ENCODE data around the gene HIGD2B.
"Not testable (repeated sequence)": the region's sequence is repeated elsewhere in the genome, so short reads cannot be mapped to it uniquely, and the experiment has no call there.

The HIGD2B gene

DNA sequence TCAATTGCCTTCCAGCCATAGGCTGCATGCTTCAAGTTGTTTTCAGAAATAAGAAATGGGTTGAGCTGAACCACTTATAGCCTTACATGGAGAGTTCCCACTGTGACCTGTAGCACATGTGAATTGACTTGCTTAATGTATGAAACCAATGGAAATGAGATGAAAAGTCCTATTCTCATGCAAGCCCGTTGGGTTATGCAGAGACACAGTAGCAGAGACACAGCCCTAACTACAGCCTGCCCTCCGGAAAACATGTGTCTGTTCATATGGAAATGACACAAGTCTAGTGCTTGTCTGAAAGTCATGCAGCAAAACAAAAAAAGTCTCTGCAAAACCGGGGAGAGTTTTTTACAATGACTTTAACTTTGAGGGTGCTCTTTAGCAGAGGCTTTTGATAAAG lies 14.5 kb downstream of the HIGD2B start:
- no peak for DNase-seq

DNA sequence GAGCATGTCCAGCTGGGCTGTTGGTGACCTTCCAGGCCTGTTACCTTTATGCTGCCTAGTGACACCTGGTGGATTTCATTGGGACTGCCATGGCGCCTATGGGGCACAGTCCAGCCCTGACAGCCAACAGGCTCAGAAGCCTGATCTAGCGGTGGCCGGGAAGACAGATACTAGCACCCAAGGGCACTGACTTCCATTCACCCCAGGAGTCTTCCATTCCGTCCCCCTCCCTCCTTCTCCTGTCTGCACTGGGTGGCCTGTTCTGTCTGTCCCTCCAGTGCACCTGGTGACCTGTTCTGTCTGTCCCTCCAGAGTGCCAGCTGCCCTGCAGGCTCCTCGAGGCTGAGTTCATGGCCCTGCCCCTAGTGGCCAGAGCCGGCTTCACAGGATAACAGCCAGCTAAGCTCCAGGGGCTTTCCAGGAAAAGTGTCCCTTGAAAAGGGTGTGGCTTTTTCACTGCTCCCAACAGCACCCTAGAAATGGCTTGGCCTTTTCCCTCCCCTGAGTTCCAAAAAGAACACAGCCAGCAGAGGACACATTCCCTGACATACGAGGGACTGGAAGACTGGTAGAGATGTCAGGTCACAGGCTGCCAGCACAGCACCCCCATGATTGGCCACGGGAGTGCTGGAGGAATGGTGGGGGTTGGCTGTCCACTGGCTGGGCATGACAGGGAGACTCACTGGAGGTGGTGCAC lies 15.2 kb downstream of the HIGD2B start:
- DNase-seq: not testable (repeated sequence)

DNA sequence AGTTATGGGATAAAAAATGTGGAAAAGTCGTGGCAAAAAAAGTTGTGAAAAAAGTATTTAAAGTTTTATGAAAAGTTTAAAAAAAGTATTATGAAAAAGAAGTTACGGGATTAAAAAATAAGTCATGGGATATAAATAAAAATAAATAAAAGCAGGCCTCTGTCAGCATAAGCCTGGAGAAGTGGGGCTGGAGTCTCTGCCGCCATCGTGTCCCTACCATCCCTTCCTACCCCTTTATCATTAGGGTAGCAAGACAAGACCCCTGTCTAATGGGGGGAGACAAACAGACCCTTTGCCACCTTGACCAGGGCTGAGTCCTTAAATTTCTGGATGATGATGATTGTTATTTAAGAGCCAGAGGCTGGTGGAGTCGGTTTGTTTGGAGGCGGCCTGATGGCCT lies 16.2 kb downstream of the HIGD2B start:
- DNase-seq: not testable (repeated sequence)

DNA sequence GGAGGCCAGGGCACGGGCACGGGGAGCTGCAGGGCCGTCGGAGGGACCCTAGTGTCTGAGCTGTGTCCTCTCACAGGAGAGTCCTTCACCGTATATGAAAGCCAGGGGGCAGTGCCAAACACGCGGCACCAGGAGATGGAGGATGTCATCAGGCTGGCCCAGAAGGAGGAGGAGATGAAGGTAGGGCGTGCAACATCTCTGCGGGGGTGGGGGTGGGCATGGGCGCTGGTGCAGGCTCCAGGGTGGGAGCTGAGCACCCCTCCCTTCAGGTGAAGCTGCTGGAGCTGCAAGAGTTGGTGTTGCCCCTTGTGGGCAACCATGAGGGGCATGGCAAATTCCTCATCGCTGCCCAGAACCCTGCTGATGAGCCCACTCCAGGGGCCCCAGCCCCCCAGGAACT lies 20.3 kb downstream of the HIGD2B start:
- DNase-seq: not testable (repeated sequence)

DNA sequence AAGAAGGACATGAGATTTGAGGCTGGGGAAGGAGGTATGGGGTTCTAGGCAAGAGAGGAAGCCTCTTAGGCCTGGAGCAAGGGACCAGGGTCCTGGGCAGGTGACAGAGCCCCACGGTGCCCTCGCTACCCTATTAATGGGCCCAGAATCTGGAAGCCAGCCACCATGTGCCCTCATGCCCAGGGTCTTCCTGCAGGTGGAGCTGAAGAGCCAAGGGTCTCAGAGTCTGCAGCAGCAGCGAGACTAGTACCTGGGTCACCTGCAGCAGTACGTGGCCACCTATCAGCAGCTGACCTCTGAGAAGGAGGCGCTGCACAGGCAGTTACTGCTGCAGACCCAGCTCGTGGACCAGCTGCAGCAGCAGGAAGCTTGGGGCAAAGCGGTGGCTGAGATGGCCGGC lies 22.1 kb downstream of the HIGD2B start:
- not testable (repeated sequence) for DNase-seq

DNA sequence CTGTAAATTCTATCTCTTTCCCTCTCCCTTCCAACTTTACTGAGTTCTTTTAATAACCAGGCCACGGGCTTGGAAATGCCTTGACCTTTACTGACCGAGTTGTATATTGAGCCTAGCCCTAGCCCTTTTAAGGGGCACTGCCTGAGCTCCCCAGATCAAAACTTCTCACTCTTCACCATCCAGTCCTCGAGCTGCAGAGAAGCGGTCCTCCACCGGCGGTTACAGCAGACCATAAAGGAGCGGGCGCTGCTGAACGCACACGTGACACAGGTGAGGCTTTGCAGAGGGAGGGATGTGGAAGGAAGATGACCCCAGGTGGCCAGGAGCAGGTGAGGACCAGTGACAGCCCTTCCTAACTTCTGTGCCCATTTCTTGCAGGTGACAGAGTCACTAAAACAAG lies 24.9 kb downstream of the HIGD2B start:
- not testable (repeated sequence) for DNase-seq

DNA sequence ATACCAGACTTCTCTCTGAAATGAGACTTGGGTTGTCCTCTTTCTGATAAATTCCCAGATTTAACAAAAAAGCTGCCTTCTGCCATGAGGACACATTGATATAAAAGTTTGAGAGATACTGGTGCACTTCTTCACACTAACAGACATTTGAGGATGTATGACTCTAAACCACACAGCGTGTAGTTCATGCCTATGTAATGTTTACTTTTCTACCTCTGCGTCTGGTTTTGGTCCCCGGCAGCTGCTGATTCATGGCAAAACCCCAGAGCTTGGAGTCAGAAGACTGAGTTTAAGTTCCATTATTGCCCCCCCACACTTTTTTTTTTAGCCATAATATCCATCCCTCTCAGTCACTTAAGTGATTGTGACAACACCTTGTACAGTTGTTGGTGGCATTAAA lies 30.0 kb downstream of the HIGD2B start:
- DNase-seq: not testable (repeated sequence)

DNA sequence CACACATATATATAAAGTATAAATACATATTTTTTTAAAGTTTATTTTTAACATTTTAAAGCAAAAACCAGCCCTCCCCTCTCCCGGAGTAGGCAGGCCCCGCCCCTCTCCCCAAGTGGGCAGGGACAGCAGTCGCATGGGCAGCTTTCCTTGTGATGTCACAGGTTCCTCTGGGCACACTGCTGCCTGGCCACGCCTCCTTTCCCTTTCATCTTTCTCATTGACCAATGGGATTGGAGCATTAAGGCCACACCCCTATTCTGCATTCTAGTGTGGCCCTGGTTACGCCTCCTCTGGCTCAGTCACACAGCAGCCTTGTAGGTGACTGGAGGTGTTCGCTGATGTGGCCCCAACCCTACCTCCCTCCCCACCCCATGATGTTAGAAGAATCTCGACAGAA lies 31.6 kb downstream of the HIGD2B start, which contains the start of gene GOLGA6B:
Gene GOLGA6B (plus strand): TSS at position 301 of the 400 bp plus-strand sequence. CDS start 41 bp downstream, at position 342.
- not testable (repeated sequence) for DNase-seq

DNA sequence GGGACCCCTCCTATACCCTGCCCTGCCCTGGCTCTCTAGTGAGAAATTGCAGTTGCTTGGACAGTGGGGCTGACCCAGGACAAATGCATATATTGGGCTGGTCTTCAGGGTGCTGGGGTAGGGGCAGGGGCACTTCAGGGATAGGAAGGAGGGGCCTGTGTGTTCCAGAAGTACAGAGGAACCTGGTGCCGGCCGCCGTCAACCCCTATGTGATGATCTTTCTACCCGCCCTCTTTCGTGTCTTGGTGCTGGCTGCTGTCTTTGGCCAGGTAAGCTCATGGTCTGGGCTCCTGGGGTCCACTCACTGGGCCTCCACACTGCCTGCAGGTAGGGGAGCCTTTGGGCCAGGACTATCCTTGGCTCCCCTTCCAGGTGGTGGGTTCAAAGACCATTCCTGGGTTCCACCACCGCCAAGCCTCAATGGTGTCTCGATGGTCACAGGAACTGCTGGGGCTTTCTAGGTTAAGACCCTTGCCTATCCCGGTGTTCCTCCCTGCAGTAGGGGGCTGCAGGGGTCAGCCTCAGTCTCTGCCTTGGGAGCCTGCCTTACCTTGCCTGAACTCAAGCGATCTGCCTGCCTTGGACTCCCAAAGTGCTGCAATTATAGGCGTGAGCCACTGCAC lies 37.2 kb downstream of the HIGD2B start:
- DNase-seq: not testable (repeated sequence)

DNA sequence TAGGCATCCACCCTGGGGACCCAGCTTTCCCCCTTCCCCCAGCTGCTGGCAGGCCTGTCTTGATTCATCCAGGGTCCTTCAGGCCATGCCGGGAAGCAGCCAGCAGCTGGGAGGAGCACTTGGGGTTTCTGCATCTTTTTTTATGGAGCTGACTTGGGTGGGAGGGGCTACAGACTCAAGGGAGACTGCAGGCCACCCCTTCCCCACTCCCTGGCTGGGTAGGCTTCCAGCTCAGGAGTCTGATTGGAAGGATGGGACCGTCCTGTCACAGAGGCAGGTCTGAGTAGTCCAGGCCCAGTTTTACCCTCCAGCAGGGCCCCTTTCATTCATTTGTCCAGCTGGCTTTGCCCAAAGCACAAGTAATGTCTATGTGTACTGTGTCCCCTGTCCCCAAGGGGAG lies 43.7 kb downstream of the HIGD2B start:
- DNase-seq: not testable (repeated sequence)

DNA sequence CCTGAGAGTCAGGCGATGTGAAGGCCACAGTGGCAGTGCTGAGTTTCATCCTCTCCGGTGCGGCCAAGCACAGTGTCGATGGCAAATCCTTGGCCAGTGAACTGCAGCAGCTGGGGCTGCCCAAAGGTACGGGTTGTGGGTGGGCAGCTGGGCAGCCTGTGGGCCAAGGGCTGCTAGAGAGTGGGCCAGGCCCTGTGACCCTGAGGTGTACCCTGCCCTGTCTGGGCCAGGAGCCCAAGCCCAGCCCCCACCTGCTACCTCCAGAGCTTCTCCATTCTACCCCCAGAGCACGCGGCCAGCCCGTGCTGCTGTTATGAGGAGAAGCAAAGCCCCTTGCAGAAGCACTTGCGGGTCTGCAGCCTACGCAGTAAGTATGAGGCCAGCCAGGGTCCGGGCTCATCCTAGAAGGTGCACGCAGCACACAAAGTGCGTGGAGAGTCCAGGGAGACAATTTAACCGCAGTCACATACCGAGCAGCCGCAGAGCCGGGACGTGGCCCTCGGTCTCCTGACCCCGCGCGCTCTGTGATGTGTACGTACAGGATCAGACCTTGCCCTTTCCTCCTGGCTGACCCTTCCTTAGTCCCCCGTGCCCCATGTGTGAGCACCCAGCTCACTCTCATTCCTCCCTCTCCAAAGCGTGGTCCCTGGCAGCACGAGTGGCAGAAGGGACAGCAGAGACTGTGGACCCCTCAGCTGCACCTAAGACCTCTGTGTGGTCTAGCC lies 46.1 kb downstream of the HIGD2B start:
- DNase-seq: not testable (repeated sequence)

DNA sequence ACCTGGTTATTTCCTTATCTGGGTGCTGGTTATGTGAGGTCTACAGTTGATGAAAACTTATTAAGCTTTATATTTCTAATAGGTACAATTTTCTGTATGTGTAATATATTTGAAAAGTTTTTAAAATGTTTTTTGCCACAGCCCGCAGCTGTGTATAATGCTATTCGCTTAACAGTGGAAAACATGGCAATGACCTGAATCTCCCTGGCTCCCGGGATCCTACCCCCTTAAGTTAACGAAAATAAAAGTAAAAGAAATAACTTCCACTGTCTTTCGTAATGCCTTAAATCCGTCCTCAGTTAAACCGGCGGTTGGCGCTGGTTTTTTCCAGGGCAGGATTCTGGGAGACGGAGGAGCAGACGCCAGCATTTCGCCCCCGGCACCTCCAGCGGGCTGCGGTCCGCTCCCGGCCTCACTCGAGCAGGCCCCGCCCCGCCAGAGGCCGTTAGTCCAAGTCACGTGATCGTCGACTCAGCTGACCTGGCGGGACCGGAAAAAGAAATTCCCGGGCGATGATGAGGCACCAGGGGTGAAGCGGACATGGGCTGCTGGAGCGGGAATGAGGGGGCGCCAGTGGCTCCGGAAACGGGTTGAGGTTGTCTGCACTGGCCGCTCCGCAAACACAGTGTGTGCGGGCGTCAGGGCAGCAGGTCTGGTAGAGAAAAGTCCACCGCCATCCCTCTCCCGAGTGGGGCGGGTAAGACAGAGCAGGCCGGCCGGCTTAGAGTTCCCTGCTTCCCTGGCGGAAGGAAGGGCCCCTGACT lies 49.3 kb downstream of the HIGD2B start:
- DNase-seq: not testable (repeated sequence)

DNA sequence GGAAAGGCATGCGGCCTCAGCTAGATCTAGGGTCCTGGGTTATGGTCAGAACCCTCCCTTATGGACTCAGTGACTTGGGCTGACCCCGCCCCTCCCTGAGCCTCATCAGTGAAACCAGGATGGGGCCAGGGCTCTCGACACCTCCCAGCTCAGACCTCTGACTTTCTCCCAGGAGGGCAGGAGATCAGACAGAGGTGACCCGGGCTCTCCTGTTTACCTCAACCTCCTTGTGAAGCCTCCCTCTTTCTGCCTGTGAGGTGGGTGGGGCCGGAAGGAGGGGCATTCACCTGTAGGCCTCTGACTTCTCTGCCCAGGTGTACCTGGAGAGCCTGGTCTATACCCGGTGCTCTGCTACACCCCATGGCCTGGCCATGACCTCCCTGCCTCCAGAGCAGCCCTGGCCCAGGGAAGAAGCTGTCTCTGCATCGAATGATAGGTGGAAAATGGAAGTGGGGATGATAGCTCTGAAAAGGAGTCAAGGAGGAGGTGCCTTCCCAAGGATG lies 56.9 kb downstream of the HIGD2B start:
- DNase-seq: not testable (repeated sequence)

DNA sequence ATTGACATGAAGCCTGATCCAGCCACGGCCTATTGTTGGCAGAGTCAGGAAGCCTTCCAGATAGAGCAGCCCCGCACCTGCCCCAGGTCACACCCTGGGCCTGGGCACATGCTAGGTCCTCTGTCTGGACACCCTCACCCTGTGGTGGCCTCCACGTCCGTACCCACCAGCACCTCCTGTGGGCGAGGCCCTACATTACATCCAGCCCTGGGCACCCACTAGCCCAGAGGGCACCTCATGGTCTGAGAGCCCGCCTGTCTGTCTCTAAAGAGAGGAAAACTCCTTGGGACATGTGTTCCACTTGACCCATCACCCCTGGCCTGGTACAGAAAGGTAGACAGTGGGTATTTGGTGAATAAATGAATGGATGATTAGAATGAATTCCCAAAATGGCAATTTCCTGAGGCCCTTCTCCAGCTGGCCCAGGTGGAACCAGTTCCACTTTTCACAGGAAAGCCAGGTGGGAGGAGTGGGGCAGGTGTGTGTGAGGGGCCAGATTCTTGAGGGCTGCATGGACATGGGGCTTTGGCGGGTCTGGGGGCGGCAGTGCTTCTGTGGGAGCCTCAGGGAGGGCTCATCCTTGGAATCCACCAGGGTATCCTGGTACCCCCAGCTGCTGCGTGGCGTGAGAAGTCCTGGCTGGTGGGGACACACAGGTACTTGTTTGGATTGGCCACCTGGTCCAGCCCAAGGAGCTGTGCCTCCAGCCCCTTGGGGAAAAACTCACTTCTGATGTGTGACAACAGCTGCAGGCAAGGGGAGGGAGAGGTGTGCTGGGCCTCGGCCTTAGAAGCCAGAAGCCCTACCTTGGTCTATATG lies 57.5 kb downstream of the HIGD2B start:
- DNase-seq: not testable (repeated sequence)

DNA sequence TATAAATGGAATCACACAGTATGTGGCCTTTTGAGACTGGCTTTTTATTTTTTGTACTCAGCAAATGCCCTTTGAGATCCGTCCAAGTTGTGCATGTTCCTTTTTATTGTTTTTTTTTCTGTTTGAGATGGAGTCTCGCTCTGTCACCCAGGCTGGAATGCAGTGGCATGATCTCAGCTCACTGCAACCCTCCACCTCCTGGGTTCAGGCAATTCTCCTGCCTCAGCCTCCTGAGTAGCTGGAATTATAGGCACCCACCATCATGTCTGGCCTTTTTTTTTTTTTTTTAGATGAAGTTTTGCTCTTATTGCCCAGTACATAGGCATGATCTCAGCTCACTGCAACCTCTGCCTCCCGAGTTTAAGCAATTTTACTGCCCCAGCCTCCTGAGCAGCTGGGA lies 59.8 kb downstream of the HIGD2B start:
- DNase-seq: not testable (repeated sequence)
